Progenitor cell of endocrine pancreas (in vitro differentiated cells): ENCODE results near the gene DAPK1. TPM values are rescaled to one million over a fixed set of nuclear protein-coding genes. Genes with fewer than 3 reads are reported as not detected.
"Not testable (repeated sequence)": the region's sequence is repeated elsewhere in the genome, so short reads cannot be mapped to it uniquely, and the experiment has no call there.

ENCODE experiments used
- DNase-seq: peaks from one replicate; pipeline ENCODE4 v3.0.0; 2021; ENCODE audit warnings: low spot score; ENCODE audit not compliant: unreplicated experiment
- H3K27ac Mint-ChIP-seq: 2 replicates; pipeline ENCODE4 v1.8.0; 2021; ENCODE audit warnings: mild to moderate bottlenecking, moderate library complexity, mixed read lengths
- H3K27me3 Mint-ChIP-seq: 2 replicates; pipeline ENCODE4 v1.8.0; 2021; ENCODE audit warnings: mixed read lengths
- H3K36me3 Mint-ChIP-seq: 2 replicates; pipeline ENCODE4 v1.8.0; 2022; ENCODE audit warnings: mixed read lengths; ENCODE audit not compliant: insufficient read depth
- H3K4me1 Mint-ChIP-seq: 2 replicates; pipeline ENCODE4 v1.8.0; 2021; ENCODE audit warnings: low read depth, mixed read lengths
- H3K4me3 Mint-ChIP-seq: 2 replicates; pipeline ENCODE4 v1.8.0; 2021; ENCODE audit warnings: low read depth, mild to moderate bottlenecking, moderate library complexity, mixed read lengths
- H3K9me3 Mint-ChIP-seq: 2 replicates; pipeline ENCODE4 v1.8.0; 2021; ENCODE audit warnings: low read depth, mixed read lengths
- total RNA-seq: library from RNA; stranded (reverse); gene quantifications from 2 replicates; pipeline ENCODE4 v1.2.1, GENCODE V29; 2021
- TF ChIP-seq, protein P1 (sequence below): fragments of 200-600 bp; sonication (generic); IDR thresholded peaks from one replicate; pipeline ENCODE4 v1.5.0; 2021; ENCODE audit warnings: antibody characterized with exemption, mild to moderate bottlenecking; ENCODE audit not compliant: unreplicated experiment

DAPK1 gene
- total RNA-seq, 1 donor from 2014 or later, result 202 TPM

DNA sequence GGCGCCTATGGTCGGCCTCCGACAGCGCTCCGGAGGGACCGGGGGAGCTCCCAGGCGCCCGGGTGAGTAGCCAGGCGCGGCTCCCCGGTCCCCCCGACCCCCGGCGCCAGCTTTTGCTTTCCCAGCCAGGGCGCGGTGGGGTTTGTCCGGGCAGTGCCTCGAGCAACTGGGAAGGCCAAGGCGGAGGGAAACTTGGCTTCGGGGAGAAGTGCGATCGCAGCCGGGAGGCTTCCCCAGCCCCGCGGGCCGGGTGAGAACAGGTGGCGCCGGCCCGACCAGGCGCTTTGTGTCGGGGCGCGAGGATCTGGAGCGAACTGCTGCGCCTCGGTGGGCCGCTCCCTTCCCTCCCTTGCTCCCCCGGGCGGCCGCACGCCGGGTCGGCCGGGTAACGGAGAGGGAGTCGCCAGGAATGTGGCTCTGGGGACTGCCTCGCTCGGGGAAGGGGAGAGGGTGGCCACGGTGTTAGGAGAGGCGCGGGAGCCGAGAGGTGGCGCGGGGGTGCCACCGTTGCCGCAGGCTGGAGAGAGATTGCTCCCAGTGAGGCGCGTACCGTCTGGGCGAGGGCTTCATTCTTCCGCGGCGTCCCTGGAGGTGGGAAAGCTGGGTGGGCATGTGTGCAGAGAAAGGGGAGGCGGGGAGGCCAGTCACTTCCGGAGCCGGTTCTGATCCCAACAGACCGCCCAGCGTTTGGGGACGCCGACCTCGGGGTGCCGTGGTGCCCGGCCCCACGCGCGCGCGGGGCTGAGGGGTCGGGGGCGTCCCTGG is 561 bp downstream of the DAPK1 start:
- TF ChIP-seq, protein P1, sequence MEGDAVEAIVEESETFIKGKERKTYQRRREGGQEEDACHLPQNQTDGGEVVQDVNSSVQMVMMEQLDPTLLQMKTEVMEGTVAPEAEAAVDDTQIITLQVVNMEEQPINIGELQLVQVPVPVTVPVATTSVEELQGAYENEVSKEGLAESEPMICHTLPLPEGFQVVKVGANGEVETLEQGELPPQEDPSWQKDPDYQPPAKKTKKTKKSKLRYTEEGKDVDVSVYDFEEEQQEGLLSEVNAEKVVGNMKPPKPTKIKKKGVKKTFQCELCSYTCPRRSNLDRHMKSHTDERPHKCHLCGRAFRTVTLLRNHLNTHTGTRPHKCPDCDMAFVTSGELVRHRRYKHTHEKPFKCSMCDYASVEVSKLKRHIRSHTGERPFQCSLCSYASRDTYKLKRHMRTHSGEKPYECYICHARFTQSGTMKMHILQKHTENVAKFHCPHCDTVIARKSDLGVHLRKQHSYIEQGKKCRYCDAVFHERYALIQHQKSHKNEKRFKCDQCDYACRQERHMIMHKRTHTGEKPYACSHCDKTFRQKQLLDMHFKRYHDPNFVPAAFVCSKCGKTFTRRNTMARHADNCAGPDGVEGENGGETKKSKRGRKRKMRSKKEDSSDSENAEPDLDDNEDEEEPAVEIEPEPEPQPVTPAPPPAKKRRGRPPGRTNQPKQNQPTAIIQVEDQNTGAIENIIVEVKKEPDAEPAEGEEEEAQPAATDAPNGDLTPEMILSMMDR, result peak; percentile 54
- Mint-ChIP-seq H3K27me3 (peaks cover 6% of the 10 kb centered on the region), H3K4me3 (peak overlapping the region; percentile 93), H3K27ac (peak overlapping the region; percentile 94), H3K9me3 (no peaks in the 10 kb centered on the region), H3K36me3 (peaks cover 10% of the 10 kb centered on the region), H3K4me1 (peaks cover 37% of the 10 kb centered on the region)
- DNase-seq, result peak; percentile 70

DNA sequence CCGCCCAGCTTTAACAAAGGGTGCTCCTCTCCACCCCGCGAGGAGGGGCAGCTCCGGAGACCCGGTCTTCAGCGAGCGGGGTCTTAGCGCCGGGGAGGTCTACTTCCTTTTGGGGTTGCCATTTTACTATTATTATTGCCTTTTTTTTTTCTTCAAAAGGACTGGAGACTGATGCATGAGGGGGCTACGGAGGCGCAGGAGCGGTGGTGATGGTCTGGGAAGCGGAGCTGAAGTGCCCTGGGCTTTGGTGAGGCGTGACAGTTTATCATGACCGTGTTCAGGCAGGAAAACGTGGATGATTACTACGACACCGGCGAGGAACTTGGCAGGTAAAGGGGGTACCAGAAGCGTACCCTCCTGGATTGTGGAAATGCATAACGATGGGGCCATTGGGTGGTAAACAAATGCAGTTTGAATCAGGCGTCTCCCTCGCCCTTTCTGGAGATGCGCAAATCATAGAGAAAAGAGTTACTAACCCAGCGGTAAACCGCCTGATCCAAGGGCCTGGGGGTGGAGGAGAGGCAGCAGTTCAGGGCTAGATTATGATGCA is 1.2 kb downstream of the DAPK1 start:
- Mint-ChIP-seq H3K9me3 (no peaks in the 10 kb centered on the region), H3K36me3 (peaks cover 13% of the 10 kb centered on the region), H3K4me1 (peaks cover 43% of the 10 kb centered on the region), H3K27me3 (peaks cover 3% of the 10 kb centered on the region), H3K27ac (peak overlapping the region; percentile 93), H3K4me3 (peak overlapping the region; percentile 93)
- DNase-seq, result no peak
- TF ChIP-seq, protein P1, result no peak

DNA sequence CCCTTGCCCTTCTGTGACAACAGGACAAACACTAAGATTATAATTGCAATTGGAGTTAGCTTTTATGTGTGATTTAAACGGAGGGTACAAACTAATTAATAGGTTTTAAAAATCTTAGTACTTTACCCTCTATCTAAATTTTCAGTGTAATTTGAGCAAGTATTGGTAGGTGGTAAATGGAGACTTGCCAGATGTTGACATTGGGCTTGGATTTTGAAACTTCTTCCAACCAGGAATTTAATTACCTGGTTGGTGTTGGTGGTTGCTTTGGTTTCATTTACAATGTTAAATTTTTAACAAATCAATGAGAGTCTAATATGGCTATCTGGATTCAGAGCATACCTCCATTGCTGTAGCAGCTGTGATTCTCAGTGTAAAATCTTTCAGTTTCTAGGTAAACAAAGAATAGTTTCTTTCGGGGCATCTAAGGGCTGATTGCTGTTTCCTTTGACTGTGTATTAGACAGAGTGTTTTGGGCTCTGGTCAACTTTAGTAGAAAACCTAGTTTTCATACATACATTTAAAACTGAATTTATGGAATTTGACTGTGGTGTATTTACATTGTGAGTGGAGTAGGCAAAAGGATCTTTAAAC is 1.9 kb downstream of the DAPK1 start:
- Mint-ChIP-seq H3K4me1 (peaks cover 47% of the 10 kb centered on the region), H3K36me3 (peaks cover 17% of the 10 kb centered on the region)
- TF ChIP-seq, protein P1, result no peak

DNA sequence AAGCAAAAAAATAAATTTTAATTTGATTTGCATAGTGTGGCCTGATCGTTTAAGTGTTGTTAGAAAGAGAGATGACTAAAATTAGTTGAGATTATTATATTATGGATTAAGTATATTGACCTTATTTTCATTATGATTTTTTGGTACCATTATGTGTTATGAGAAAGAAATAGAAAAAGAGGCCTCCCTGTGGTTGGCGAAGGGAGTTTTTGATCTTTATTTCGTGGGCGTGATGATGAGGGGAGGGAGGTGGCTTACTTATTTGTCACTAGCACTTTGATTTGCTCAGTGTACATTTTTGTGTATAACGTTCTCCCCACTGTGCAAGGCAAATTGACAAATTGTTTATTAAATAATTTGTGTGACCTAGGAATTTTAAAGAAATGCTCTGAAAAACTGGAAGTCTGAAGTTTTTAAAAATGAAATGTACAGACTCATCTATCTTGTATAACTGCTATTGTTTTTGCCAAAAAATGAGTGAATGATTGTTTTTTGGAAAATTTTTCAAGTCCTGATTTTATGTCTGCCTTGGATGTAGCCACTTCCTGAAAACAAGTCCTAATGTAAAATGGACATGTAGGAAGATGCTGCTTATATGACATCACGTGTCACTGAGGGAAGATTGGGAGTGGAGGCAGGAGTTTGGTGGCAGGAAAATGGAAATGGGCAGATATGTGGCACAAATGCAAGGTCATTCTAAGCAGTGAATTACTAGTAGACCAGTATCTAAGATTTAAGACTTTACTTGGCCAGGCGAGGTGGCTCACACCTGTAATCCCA is 3.0 kb downstream of the DAPK1 start:
- Mint-ChIP-seq H3K4me1 (peaks cover 51% of the 10 kb centered on the region), H3K27ac (no peak overlapping the region), H3K36me3 (peaks cover 21% of the 10 kb centered on the region), H3K4me3 (peak overlapping the region; percentile 93), H3K27me3 (peaks cover 1% of the 10 kb centered on the region), H3K9me3 (no peaks in the 10 kb centered on the region)
- no peak for DNase-seq
- TF ChIP-seq, protein P1, result no peak

More for the DNA sequence above, 1.9 kb downstream of the DAPK1 start:
- H3K4me3 Mint-ChIP-seq, result peak overlapping the region; percentile 93
- no peak for DNase-seq
- peak overlapping the region; percentile 93 for H3K27ac Mint-ChIP-seq
- H3K9me3 Mint-ChIP-seq, result no peaks in the 10 kb centered on the region
- peaks cover 3% of the 10 kb centered on the region for H3K27me3 Mint-ChIP-seq

DNA sequence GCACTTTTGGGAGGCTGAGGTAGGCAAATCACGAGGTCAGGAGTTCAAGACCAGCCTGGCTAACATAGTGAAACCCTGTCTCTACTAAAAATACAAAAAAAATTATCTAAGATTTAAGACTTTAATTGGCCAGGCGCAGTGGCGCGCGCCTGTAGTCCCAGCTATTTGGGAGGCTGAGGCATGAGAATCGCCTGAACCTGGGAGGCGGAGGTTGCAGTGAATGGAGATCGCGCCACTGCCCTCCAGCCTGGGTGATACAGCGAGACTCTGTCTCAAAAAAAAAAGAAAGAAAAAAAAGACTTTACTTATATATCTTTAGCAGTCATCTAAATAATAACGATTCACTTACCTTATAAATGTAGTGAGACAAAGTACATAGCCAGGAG is 3.6 kb downstream of the DAPK1 start:
- not testable (repeated sequence) for H3K27me3 Mint-ChIP-seq, H3K9me3 Mint-ChIP-seq, DNase-seq
- Mint-ChIP-seq H3K4me1 (peaks cover 51% of the 10 kb centered on the region), H3K27ac (peak overlapping the region; percentile 5), H3K4me3 (peak overlapping the region; percentile 37), H3K36me3 (peaks cover 25% of the 10 kb centered on the region)
